GM12875 (cell line): ENCODE data around the gene OTUB2.

Experiments used
- H3K4me3 ChIP-seq: one replicate; pipeline ENCODE4 v1.5.1; 2011; ENCODE audit warnings: low read depth, low read length, control low read depth
- CTCF ChIP-seq: IDR thresholded peaks from 2 replicates; pipeline ENCODE4 v1.5.1; 2011; ENCODE audit warnings: low read depth, mild to moderate bottlenecking, control low read depth, inconsistent platforms, low read length, moderate library complexity, borderline replicate concordance; ENCODE audit not compliant: insufficient read depth

OTUB2 gene

DNA sequence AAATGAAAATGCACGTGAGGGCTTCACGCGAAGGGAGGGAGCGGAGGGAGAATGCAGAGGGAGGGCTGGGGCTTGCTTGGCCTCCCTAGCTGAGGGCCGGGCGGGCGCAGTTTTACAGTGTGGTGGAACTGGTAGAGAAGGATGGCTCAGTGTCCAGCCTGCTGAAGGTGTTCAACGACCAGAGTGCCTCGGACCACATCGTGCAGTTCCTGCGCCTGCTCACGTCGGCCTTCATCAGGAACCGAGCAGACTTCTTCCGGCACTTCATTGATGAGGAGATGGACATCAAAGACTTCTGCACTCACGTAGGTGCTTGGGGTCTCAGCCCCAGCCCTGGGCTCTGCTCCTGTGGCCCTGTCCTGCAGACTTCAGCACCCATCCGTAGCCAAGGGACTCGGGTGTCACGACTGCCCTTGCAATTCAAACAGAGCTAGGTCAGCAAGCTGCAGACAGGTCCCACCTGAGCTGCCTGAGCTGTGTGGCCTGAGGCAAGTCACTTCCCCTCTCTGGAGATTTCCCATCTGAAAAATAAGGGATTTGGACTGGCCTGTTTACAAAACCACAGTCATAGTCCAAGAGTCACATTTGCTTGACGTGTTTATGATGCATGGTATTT, 18.4 kb downstream of the OTUB2 start:
- TF ChIP-seq CTCF: no peak
- no peak overlapping the region for H3K4me3 ChIP-seq

- TF ChIP-seq CTCF: no peak
- H3K4me3 ChIP-seq: no peak overlapping the region
Observed at GRCh38 chr14:94045101-94045500, 19.0 kb downstream of the OTUB2 start.

GRCh38 chr14:94045563-94046345, 19.6 kb downstream of the OTUB2 start:
- H3K4me3 ChIP-seq: no peak overlapping the region
- no peak for TF ChIP-seq CTCF

DNA sequence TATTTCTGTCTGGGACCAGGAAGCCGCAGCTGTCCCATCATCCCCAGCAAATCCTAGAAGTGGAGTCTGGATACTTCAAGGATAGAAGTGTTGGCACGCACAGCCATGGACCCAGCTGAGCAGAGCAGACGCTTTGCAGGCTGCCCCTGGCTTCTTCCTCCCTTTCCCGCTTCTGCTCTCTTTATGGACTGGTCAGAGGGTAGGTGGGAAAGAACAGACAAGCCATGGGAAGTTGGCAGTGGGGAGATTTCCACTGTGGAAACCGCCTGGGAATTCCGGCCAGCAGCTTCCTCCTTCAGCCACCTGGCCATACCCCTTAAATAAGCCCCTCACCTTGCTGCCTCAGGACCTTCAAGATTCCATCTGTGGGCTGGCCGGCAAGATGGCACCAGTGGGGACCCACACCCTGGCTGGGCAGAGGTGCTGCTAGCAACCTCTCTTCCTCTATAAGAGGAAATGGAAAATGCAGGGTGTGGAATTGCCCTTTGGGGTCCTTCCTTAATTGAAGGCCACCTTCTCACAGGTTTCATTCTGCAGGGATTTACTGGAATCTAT, 20.6 kb downstream of the OTUB2 start:
- H3K4me3 ChIP-seq: no peak overlapping the region
- TF ChIP-seq CTCF: no peak

DNA sequence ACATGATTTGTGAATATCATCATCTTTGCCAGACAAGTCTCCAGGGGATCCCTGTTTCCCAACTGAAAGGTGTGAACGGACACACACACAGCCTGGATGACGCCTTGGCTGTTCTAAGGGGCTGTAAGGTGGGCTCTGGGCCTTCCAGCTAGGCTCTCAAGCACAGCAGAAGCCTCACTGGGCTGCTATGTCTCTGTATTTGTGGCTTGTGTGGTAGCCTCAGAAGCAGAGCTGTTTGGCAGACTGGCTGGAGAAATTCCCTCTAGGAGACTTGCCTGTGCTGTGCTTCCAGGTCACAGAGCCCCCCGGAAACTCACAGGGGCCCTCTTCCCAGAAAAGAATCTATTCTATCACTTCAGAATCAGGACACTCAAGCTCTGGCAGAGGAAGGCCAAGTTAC, 21.4 kb downstream of the OTUB2 start:
- TF ChIP-seq CTCF: no peak
- no peak overlapping the region for H3K4me3 ChIP-seq

DNA sequence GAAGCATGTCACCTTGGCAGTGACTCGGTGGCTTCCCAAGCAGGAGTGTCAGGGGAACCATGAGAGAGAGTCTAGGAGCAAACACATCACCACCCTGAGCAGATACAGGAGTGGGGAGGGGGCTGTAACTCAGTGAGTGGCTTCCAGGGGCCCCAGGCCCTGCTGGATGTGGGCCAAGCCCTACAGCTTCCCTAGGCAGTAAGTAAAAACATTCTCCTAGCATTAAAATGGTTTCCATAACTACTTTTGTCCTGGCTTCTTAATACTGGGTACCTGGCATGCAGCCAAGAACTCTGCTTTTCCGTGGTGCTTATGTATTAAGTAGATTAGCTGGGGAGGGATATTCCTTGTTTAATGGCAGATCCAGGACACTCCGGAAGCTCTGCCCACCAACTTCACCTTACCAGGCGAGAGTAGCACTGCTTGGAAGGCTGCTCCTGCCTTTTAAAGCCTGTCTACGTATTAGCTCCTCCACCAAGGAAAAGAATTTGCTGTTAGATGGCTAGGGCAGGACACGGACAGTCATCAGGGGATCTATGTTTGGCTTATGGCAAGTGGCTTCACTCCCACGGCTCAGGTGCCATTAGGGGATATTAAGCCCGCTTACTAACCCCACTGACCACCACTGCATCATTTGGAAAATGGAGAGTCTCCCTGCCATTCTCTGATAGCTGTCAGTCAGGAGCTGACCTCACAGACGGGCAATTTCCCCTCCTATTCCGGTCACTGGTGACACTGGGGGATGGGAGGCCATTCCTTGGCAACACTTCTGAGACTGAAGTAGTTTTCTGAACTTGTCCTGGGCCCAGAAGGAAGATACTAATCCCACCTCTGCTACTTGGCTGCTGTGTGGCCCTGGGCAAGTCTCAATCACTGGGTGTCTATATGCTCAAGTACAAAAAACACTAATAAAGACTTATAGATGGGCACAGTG, 22.8 kb downstream of the OTUB2 start:
- no peak overlapping the region for H3K4me3 ChIP-seq
- TF ChIP-seq CTCF: no peak
